ENCODE measurements around the gene ST6GALNAC1. TPM values are rescaled to one million over a fixed set of nuclear protein-coding genes. Genes with fewer than 3 reads are reported as not detected.

ST6GALNAC1 gene
- total and polyA plus RNA-seq, 2 of the 13 experiments (the other 11 are each of a cell fraction or from before 2014, with no cell fraction given), result not detected

DNA sequence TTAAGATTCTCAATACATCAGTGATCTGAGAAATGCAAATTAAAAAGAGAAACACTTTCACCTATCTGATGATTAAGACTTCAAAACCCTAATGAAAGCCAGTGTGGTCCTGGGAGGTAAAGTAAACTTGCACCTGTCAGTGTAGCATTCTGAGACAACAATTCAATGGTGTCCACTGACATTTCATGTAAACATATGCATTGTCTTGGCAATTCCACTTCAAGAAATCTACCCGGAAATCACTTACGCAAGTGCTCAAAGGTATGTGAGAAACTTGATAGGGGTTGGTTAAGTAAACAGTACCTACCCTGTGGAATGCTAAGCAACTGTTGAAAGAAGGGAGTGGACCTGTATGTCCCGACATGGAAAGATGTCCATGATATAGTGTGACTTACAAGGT, 2.1 kb downstream of the ST6GALNAC1 start (continued):
- no peak for TF ChIP-seq LRRFIP1 (CRISPR knock-in tag; conservative IDR thresholded peaks at IDR 0.05)
- no peak for TF ChIP-seq SUZ12 (IDR thresholded peaks at IDR 0.05; ENCODE audit: low read depth, low read length)
- TF ChIP-seq, protein P1, sequence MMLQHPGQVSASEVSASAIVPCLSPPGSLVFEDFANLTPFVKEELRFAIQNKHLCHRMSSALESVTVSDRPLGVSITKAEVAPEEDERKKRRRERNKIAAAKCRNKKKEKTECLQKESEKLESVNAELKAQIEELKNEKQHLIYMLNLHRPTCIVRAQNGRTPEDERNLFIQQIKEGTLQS (CRISPR knock-in tag; IDR thresholded peaks at IDR 0.05), result no peak
- TF ChIP-seq TEAD2 (CRISPR knock-in tag; IDR thresholded peaks at IDR 0.05), result no peak
- TF ChIP-seq, protein P2, sequence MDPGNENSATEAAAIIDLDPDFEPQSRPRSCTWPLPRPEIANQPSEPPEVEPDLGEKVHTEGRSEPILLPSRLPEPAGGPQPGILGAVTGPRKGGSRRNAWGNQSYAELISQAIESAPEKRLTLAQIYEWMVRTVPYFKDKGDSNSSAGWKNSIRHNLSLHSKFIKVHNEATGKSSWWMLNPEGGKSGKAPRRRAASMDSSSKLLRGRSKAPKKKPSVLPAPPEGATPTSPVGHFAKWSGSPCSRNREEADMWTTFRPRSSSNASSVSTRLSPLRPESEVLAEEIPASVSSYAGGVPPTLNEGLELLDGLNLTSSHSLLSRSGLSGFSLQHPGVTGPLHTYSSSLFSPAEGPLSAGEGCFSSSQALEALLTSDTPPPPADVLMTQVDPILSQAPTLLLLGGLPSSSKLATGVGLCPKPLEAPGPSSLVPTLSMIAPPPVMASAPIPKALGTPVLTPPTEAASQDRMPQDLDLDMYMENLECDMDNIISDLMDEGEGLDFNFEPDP (CRISPR knock-in tag; conservative IDR thresholded peaks at IDR 0.05), result no peak
- TF ChIP-seq HDAC2 (CRISPR knock-in tag; IDR thresholded peaks at IDR 0.05), result no peak
- TF ChIP-seq, protein P3, sequence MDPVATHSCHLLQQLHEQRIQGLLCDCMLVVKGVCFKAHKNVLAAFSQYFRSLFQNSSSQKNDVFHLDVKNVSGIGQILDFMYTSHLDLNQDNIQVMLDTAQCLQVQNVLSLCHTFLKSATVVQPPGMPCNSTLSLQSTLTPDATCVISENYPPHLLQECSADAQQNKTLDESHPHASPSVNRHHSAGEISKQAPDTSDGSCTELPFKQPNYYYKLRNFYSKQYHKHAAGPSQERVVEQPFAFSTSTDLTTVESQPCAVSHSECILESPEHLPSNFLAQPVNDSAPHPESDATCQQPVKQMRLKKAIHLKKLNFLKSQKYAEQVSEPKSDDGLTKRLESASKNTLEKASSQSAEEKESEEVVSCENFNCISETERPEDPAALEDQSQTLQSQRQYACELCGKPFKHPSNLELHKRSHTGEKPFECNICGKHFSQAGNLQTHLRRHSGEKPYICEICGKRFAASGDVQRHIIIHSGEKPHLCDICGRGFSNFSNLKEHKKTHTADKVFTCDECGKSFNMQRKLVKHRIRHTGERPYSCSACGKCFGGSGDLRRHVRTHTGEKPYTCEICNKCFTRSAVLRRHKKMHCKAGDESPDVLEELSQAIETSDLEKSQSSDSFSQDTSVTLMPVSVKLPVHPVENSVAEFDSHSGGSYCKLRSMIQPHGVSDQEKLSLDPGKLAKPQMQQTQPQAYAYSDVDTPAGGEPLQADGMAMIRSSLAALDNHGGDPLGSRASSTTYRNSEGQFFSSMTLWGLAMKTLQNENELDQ (CRISPR knock-in tag; IDR thresholded peaks at IDR 0.05; ENCODE audit: borderline replicate concordance), result no peak
- no peak for TF ChIP-seq HOMEZ (CRISPR knock-in tag; IDR thresholded peaks at IDR 0.05; ENCODE audit: low read depth)
- no peak for TF ChIP-seq RXRB (CRISPR knock-in tag; IDR thresholded peaks at IDR 0.05; ENCODE audit: borderline replicate concordance)
- TF ChIP-seq AGO1 (IDR thresholded peaks at IDR 0.05; ENCODE audit: low read depth, low read length, poor library complexity, severe bottlenecking), result no peak
- no peak for TF ChIP-seq SNAI1 (CRISPR knock-in tag; IDR thresholded peaks at IDR 0.05; ENCODE audit: borderline replicate concordance)
- no peak for TF ChIP-seq ZNF788 (CRISPR knock-in tag; IDR thresholded peaks at IDR 0.05; ENCODE audit: borderline replicate concordance)
- no peak for TF ChIP-seq ZBTB7A (CRISPR knock-in tag; IDR thresholded peaks at IDR 0.05)
- no peak for TF ChIP-seq ZNF720 (CRISPR knock-in tag; IDR thresholded peaks at IDR 0.05)
- no peak for TF ChIP-seq AGO2 (optimal IDR thresholded peaks at IDR 0.05; ENCODE audit: low read depth, low read length)
- no peak for TF ChIP-seq NR2F1 (CRISPR knock-in tag; IDR thresholded peaks at IDR 0.05)
- TF ChIP-seq, protein P4, sequence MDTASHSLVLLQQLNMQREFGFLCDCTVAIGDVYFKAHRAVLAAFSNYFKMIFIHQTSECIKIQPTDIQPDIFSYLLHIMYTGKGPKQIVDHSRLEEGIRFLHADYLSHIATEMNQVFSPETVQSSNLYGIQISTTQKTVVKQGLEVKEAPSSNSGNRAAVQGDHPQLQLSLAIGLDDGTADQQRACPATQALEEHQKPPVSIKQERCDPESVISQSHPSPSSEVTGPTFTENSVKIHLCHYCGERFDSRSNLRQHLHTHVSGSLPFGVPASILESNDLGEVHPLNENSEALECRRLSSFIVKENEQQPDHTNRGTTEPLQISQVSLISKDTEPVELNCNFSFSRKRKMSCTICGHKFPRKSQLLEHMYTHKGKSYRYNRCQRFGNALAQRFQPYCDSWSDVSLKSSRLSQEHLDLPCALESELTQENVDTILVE (CRISPR knock-in tag; IDR thresholded peaks at IDR 0.05), result no peak
- TF ChIP-seq ZNF547 (CRISPR knock-in tag; IDR thresholded peaks at IDR 0.05), result no peak
- TF ChIP-seq GABPA (IDR thresholded peaks at IDR 0.05; ENCODE audit: low read depth, low read length), result no peak
- TF ChIP-seq GABPA (CRISPR knock-in tag; IDR thresholded peaks at IDR 0.05; ENCODE audit: low read depth), result no peak
- no peak for TF ChIP-seq RFX3 (CRISPR knock-in tag; IDR thresholded peaks at IDR 0.05)

All from HepG2 (cell line).